Epidermal melanocyte (primary cell): ENCODE measurements around the gene YWHAQ.
"Not testable (repeated sequence)": the region's sequence is repeated elsewhere in the genome, so short reads cannot be mapped to it uniquely, and the experiment has no call there.

Source experiments
- DNase-seq: peaks from one replicate; pipeline ENCODE4 v3.0.0; 2011; ENCODE audit warnings: low spot score; ENCODE audit not compliant: insufficient read length

YWHAQ gene

DNA sequence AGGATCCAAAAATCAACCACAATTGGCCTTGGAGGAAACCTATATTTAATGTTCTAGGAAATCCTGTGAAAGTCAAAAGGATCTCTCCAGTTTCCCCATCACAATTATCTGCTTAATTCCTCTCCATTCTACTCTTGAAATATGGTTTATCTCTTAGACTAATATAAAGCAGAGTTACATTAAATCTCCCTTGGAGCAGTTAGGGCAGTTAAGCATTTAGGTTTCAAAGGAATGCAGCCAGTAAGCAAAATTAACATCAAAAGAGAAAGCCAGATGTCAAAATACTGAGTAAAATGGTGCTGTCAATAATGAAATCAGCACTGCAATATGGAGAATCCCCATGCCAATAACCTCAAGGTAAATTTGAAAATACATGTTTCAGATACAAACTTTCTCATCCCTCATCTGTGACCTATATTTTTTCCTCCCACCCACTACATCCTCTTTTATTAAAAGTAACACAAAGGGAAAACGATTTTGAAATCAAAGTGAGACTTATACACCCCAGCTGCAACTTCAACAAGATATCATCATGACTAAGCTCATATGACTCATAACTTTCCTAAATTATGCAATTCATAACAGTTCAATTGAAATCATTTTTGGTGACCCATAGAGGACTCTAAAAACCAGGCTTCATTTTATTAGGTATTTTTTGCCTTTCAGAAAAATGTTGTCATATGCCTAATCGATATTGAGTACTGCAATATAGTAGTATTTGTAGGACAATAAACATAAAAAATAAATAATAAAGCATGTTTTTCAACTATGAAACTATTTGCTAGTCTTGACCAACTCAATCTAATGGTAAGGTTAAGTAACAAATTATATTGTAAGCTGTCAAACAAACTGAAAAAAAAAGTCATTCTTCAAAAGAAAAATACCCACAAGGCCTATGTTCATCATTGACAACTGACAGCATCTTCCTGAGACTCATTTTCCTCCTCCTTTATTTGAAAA lies 78.3 kb downstream of the YWHAQ start:
- no peak for DNase-seq

DNA sequence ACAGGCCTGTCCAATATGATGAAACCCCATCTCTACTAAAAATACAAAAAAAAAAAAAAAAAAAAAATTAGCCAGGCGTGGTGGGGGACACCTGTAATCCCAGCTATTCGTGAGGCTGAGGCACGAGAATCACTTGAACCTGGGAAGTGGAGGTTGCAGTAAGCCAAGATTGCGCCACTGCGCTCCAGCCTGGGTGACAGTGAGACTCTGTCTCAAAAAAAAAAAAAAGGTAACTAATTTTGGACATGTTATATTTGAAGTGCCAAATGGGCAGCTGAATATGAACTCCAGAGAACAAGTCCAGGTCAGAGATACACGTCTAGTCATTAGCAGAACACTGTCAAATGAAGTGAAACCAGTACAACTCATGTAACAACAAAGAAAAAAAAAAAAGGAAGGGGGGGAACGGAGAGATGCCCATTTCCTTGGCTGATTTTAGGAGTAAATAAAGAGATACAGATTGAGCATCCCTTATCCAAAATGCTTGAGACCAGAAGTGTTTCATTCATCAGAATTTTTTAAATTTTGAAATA lies 79.9 kb downstream of the YWHAQ start:
- DNase-seq, result not testable (repeated sequence)

DNA sequence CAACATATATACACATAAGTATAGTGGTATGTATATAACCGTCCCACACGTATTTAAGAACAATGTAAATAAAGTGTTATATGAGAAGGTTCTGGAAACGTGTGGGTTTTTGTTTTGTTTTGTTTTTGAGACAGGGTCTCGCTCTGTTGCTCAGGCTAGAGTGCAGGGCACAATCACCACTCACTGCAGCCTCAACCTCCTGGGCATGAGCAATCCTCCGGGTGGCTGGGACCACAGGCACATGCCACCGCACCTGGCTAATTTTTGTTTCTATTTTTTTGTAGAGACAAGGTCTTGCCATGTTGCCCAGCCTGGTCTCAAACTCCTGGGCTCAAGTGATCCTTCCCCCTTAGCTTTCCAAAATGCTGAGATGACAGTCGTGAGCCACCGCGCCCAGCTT lies 81.4 kb downstream of the YWHAQ start:
- no peak for DNase-seq

DNA sequence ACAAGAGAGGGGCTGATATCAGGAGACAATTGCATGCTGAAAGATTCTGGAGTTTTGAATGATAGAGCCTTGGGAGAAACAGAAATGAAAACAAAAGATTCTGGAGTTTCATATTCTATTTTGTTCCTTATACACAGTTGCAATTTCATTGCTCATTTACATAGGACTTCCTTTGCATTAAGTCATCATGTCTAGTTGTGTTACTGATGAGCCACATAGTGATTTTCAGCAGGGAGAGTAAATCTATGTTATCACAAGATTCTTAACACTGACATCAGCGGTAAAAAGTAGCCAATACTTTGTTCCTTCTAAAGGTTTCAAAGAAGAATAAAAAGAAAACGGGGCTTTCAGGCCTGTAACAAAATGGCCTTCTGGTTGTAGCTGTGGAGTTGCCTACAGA lies 82.3 kb downstream of the YWHAQ start:
- no peak for DNase-seq

DNA sequence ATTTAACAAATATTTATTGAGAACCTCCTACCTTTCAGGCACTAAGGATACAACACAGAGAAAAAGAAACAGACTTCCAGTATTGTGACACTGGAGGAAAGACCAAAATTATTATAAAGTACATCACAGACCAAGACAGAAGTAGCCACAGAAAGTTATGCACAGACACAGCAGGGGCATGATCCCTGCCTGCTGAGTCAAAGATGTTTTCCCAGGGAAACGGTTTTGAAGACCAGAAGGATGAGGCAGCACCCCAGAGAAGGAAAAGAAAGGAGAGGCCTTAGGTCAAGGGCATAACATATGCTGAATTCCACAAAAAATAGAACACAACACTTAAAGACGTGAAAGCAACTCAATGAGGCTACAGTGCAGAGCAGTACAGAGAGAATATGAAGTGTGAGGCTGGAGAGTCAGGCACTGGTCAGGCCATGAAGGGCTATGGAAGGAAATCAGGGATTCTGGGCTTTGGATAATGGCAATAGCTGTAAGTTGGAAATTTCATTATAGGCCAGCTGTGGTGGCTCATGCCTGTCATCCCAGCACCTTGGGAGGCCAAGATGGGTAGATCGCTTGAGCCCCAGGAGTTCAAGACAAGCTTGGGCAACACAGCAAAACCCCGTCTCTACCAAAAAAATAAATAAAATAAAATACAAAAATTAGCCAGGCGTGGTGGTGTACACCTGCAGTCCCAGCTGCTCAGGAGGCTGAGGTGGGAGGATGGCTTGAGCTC lies 83.4 kb downstream of the YWHAQ start:
- DNase-seq, result no peak

DNA sequence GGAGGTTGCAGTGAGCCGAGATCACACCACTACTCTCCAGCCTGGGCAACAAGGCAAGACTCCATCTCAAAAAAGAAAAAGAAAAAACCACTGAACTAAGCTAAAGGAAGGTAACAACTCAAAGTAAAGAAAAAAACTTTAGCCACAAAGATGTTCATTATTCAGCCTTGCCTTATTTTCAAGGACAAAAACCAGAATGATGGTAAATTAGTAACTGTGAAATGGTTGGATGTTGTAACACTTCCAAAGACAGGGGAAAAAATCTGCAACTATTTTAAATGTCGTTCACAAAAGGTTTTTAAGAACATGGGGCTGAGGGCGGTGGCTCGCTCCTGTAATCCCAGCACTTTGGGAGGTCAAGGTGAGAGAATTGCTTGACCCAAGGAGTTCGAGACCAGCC lies 85.3 kb downstream of the YWHAQ start:
- no peak for DNase-seq

DNA sequence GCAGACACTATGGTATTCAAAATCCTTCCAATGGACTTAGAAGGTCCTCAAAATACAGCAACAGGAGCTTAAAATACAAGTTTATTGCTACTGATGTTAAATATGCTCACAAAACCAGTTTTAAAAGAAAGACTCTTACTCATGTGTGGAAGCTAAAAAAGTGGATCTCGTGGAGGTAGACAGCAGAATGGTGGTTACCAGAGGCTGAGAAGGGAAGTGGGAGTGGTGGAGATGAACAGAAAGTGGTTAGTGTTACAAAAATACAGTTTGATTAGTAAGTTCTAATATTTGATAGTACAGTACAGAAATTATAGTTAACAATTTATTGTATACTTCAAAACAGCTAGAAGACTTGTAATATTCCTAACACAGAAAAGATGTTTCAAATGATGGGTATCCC lies 87.2 kb downstream of the YWHAQ start:
- no peak for DNase-seq

DNA sequence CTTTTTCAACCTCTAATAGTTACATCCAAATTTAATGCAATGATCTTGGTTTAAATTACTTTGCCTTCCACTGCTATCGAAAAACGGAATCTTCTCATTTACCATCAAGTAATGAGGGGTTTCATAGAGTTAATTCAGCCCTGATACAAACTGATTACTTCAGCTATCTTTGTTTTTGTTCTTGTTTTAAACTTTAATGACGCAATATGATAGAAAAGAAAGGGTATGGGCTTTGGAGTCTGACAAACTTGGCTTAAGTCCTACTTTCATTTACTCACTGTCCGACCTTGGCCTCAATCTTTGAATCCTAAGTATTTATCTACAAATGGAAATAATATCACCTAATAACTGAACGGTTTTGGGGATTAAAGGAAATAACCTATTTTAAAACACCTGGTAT lies 91.3 kb downstream of the YWHAQ start:
- DNase-seq, result no peak

DNA sequence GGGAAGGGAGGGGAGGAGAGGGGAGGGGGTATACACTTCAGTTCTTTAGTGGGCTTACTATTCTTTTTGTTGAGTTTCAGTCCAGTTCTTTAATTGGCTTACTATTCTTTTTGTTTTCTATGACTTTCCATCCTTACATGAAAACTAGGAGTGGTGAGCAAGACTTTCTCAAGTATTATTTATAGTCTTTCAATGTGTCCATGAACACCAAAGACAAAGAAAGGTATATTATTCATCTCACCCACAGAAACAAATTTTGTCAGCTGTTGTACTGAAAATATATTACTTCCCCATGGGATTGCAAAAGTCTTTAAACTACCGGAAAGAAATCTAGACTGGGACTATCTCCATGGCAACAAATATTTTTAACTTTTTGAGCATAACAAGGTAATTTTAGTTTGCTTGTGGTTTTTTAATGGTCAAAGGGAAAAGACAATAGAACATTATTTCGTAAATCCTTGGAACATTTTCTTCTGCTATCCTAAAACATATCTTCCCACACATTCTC lies 92.7 kb downstream of the YWHAQ start:
- DNase-seq, result peak; percentile 67

DNA sequence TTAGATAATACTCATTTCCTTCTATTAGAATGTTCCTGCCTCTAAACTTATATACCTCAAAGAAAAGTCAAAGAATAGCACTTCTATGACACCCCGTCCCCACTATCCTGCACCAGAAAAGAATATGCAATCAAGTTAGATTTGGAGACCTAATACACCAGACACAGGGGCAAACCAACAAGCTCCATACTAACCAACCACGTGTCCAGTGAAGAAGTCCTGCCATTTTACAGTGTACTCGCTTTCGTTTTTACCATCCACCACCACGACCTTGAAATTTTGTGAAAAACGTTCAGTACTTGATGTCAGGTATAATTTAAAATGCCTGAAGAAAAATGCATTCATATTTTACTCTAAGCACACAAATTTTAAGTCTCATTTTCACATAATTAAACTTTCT lies 94.3 kb downstream of the YWHAQ start:
- DNase-seq, result no peak

DNA sequence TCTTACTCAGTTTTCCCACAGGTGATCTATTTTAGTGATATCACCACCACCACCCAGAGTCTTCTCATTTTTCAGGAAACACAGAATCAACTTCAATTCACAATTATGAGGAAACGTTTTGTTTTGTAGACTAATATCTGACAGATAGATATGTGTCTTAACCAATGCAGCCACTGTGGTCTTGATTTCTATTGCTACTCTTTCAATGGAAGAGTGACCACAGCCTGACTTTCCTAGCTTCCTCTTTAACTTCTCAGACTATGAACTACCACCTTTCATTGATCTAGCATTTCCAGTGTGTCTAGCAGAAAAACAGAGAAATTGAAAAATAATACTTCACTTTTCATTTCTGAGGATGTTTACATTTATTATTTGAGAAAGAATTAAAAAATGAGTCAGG lies 95.6 kb downstream of the YWHAQ start:
- no peak for DNase-seq
